ENCODE data around the gene SZT2. TPM values are rescaled to one million over a fixed set of nuclear protein-coding genes. Genes with fewer than 3 reads are reported as not detected.

The SZT2 gene
- total and polyA plus RNA-seq, 2 donors (not counting 1 experiment from before 2014, with no cell fraction given) = 7.1 to 26.9 TPM

DNA sequence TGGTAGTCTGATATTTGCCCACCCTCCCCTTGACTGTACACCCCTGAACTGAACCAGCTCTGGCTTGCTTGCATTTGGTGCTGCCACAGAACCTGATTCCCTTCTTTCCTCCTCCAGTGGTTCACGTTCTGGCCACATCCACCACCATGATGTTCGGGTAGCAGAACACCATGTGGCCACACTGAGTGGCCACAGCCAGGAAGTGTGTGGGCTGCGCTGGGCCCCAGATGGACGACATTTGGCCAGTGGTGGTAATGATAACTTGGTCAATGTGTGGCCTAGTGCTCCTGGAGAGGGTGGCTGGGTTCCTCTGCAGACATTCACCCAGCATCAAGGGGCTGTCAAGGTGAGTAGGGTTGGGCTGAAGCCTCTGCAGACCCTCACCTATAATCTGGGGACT, 29.1 kb upstream of the SZT2 start:
- Histone ChIP-seq H3K4me2 (ENCODE audit: extremely low read depth, insufficient read depth, low read length) (peak overlapping the region; percentile 95), H3K27ac (ENCODE audit: insufficient read depth, low read length) (peak overlapping the region; percentile 37), H3K4me1 (ENCODE audit: control insufficient read depth, extremely low read depth, insufficient read depth, low read length) (peaks cover 20% of the 10 kb centered on the region), H4K20me1 (ENCODE audit: control insufficient read depth, extremely low read depth, insufficient read depth, low read length) (no peaks in the 10 kb centered on the region), H2AFZ (ENCODE audit: low read length) (no peak overlapping the region), H3K36me3 (ENCODE audit: control insufficient read depth, insufficient read depth, low read length) (peaks cover 30% of the 10 kb centered on the region), H3K9me3 (ENCODE audit: control insufficient read depth, insufficient read depth, low read depth, low read length) (no peaks in the 10 kb centered on the region), H3K4me3 (replicated peaks in 1 of 4; ENCODE audit: control extremely low read depth in 1 of 4, insufficient read depth in 1 of 4, low read depth in 3 of 4, low read length in 4 of 4) (peak overlapping the region in 3 of 4 experiments; percentile 65 to 78 (median 66)), H3K27me3 (ENCODE audit: control insufficient read depth, insufficient read depth, low read length) (no peaks in the 10 kb centered on the region), H3K9ac (ENCODE audit: insufficient read depth, low read length) (no peak overlapping the region), H3K79me2 (ENCODE audit: control insufficient read depth, insufficient read depth, low read length) (peaks cover 49% of the 10 kb centered on the region)
- no peak for TF ChIP-seq EZH2 (IDR thresholded peaks at IDR 0.05; ENCODE audit: low read length, missing control alignments)
- TF ChIP-seq, protein P1, sequence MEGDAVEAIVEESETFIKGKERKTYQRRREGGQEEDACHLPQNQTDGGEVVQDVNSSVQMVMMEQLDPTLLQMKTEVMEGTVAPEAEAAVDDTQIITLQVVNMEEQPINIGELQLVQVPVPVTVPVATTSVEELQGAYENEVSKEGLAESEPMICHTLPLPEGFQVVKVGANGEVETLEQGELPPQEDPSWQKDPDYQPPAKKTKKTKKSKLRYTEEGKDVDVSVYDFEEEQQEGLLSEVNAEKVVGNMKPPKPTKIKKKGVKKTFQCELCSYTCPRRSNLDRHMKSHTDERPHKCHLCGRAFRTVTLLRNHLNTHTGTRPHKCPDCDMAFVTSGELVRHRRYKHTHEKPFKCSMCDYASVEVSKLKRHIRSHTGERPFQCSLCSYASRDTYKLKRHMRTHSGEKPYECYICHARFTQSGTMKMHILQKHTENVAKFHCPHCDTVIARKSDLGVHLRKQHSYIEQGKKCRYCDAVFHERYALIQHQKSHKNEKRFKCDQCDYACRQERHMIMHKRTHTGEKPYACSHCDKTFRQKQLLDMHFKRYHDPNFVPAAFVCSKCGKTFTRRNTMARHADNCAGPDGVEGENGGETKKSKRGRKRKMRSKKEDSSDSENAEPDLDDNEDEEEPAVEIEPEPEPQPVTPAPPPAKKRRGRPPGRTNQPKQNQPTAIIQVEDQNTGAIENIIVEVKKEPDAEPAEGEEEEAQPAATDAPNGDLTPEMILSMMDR (conservative IDR thresholded peaks at IDR 0.05 in 1 of 2, IDR thresholded peaks at IDR 0.05 in 1 of 2; ENCODE audit: low read depth in 1 of 2, low read length in 2 of 2) = no peak
- no peak for DNase-seq (ENCODE audit: low read depth in 2 of 2)

DNA sequence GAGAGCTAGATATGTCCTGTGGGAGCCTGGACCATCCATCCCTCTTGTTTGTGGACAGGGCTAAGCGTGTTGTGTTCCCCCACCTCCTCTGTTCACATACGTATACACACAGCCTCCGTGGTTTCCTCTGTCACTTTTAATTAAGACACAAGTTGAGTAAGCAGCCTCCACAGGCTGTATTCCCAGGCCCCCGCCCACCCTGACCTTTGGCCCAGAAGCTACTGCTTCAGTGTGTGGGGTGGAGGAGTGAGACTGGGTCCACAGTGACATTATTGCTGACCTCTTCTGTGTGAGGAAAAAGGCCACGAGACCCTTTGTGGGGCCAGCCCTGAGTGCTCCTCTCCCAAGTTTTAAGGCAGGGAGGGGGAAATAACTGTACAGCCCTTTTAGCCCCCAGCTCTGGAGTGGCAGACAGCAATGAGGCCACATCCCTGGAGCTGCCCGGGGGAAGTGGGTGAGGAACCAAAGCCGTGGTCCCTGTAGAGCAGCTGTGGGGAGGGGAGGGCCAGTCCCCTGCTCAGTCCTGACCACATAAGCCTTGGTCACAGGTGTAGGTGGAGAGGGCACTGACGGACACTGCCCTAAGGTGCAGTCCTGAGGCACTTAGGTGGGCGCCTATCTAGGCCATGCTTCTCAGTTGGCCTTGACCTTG, 26.3 kb upstream of the SZT2 start:
- Histone ChIP-seq H3K4me3 (replicated peaks in 1 of 4; ENCODE audit: control extremely low read depth in 1 of 4, insufficient read depth in 1 of 4, low read depth in 3 of 4, low read length in 4 of 4) (no peak overlapping the region), H3K27ac (ENCODE audit: insufficient read depth, low read length) (no peak overlapping the region), H3K4me2 (ENCODE audit: extremely low read depth, insufficient read depth, low read length) (no peak overlapping the region), H3K36me3 (ENCODE audit: control insufficient read depth, insufficient read depth, low read length) (peaks cover 32% of the 10 kb centered on the region), H3K4me1 (ENCODE audit: control insufficient read depth, extremely low read depth, insufficient read depth, low read length) (peaks cover 15% of the 10 kb centered on the region), H3K9me3 (ENCODE audit: control insufficient read depth, insufficient read depth, low read depth, low read length) (no peaks in the 10 kb centered on the region), H3K79me2 (ENCODE audit: control insufficient read depth, insufficient read depth, low read length) (peaks cover 69% of the 10 kb centered on the region), H3K9ac (ENCODE audit: insufficient read depth, low read length) (no peak overlapping the region), H3K27me3 (ENCODE audit: control insufficient read depth, insufficient read depth, low read length) (no peaks in the 10 kb centered on the region), H4K20me1 (ENCODE audit: control insufficient read depth, extremely low read depth, insufficient read depth, low read length) (no peaks in the 10 kb centered on the region), H2AFZ (ENCODE audit: low read length) (no peak overlapping the region)
- no peak for DNase-seq (ENCODE audit: low read depth in 2 of 2)
- no peak for TF ChIP-seq EZH2 (IDR thresholded peaks at IDR 0.05; ENCODE audit: low read length, missing control alignments)
- TF ChIP-seq, protein P1 (conservative IDR thresholded peaks at IDR 0.05 in 1 of 2, IDR thresholded peaks at IDR 0.05 in 1 of 2; ENCODE audit: low read depth in 1 of 2, low read length in 2 of 2) = no peak

DNA sequence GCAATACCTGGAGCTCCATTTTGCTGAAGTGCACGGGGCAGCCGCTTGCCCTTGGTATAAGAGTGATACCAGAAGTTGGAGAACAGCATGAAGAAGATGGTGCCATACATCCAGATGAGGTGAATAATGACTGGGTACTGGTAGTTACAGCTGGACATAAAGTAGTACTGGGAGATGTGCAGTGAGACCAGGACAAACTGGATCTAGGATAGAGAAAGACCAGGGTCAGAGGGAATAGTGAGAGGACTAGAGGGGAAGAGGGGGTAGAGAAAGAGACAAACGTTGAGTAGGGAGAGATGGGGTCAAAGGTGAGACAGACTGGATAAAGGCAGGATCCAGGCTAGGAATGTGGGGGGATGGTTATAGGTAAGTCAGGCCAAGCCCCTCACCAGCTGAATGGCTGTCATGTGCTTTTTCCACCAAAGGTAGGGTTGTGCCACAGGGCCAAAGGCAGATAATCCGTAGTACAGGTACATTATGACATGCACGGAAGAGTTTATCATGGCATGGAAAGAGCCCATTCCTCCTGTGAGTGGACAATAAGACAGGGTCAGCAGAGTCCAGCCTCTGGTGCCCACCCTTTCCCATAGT, 25.7 kb upstream of the SZT2 start:
- no peak overlapping the region for H3K9ac ChIP-seq (ENCODE audit: insufficient read depth, low read length)
- H3K79me2 ChIP-seq (ENCODE audit: control insufficient read depth, insufficient read depth, low read length) = peaks cover 72% of the 10 kb centered on the region
- no peaks in the 10 kb centered on the region for H3K9me3 ChIP-seq (ENCODE audit: control insufficient read depth, insufficient read depth, low read depth, low read length)
- TF ChIP-seq, protein P1 (conservative IDR thresholded peaks at IDR 0.05 in 1 of 2, IDR thresholded peaks at IDR 0.05 in 1 of 2; ENCODE audit: low read depth in 1 of 2, low read length in 2 of 2) = no peak
- no peak for TF ChIP-seq EZH2 (IDR thresholded peaks at IDR 0.05; ENCODE audit: low read length, missing control alignments)
- H2AFZ ChIP-seq (ENCODE audit: low read length) = no peak overlapping the region
- H3K4me1 ChIP-seq (ENCODE audit: control insufficient read depth, extremely low read depth, insufficient read depth, low read length) = peaks cover 18% of the 10 kb centered on the region
- H3K4me3 ChIP-seq (replicated peaks in 1 of 4; ENCODE audit: control extremely low read depth in 1 of 4, insufficient read depth in 1 of 4, low read depth in 3 of 4, low read length in 4 of 4) = no peak overlapping the region
- no peak for DNase-seq (ENCODE audit: low read depth in 2 of 2)
- no peak overlapping the region for H3K27ac ChIP-seq (ENCODE audit: insufficient read depth, low read length)
- H3K27me3 ChIP-seq (ENCODE audit: control insufficient read depth, insufficient read depth, low read length) = no peaks in the 10 kb centered on the region
- H3K36me3 ChIP-seq (ENCODE audit: control insufficient read depth, insufficient read depth, low read length) = peaks cover 32% of the 10 kb centered on the region
- no peak overlapping the region for H3K4me2 ChIP-seq (ENCODE audit: extremely low read depth, insufficient read depth, low read length)
- H4K20me1 ChIP-seq (ENCODE audit: control insufficient read depth, extremely low read depth, insufficient read depth, low read length) = no peaks in the 10 kb centered on the region
